ENCODE results near the gene AQP2.

Gene AQP2

DNA sequence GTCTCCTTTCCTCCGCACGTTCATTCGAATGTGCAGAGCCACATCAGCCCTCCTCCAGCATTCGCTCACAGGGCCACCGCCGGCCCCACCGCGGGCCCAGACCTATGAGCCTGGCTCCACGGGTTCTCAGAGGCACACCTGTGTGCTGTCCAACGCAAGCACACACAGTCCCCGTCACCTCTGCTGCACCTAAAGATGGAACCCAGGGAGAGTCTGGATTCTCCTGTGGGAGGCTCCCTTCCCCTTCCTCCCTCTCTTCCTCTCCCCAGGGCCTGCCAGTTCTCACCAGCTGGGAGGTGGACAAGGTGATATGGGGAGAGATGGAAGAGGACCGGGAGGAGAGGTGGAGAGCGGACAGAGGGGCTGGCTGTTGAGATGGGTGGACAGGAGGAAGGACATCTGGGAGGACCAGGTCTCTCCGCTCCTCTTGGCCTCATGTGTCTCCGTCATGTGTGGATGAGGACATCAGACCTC lies 17.3 kb downstream of the AQP2 start:
- no peaks in the 10 kb centered on the region for H3K36me3 Mint-ChIP-seq (ENCODE audit: insufficient read depth)
- ATAC-seq (replicated peaks), result peak; percentile 19
- DNase-seq, result no peak
- no peaks in the 10 kb centered on the region for H3K9me3 Mint-ChIP-seq
- peaks cover 4% of the 10 kb centered on the region in 2 donors for H3K4me1 Mint-ChIP-seq (ENCODE audit: low read depth in 2 of 2)
- peaks cover 31 to 45% of the 10 kb centered on the region in 2 donors for H3K27me3 Mint-ChIP-seq
- H3K27ac Mint-ChIP-seq, result no peak overlapping the region
- H3K4me3 Mint-ChIP-seq, result peak overlapping the region; percentile 76 to 80

DNA sequence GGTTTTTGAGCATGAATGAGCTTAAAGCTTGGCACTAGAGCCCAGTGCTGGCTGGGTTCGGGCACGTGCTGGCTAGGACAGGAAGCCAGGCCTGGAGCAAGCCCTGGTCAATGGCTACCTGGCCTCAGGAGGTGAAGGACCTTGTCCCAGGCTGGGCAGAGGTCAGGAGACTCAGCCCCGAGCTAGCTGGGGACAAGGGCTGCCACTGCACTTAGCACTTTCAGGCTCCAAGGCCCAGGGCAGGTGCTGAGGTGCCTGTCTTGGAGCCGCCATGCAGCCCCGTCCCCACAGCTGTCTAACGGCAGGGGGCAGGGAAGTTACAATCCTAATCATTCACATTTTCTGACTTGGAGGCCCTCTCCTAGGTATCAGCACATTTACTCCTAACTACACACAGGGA lies 17.9 kb downstream of the AQP2 start:
- Mint-ChIP-seq H3K36me3 (ENCODE audit: insufficient read depth) (no peaks in the 10 kb centered on the region), H3K9me3 (no peaks in the 10 kb centered on the region), H3K27me3 (peaks cover 25 to 38% of the 10 kb centered on the region in 2 donors), H3K27ac (no peak overlapping the region), H3K4me3 (no peak overlapping the region), H3K4me1 (ENCODE audit: low read depth in 2 of 2) (peaks cover 4% of the 10 kb centered on the region in 2 donors)
- ATAC-seq (replicated peaks) (no peak), DNase-seq (no peak)

DNA sequence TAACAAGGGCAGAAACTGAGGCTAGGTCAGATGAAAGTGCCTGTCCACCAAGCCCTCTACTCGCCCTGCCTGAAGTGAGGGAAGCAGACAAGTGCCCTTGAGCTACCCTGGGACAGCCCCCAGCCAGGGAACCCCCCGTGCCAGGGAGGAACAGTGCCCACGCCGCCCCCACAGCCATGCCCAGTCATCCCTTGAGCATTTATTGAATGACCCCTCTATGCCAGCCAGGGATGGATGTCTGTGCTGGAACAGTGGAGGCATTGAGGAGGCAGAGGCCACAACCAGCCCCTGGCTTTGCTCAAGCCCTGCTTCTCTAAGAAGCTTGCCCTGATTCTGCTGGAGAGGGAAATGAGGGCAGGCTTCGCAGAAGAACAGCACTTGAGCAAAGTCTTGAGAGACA lies 18.5 kb downstream of the AQP2 start:
- Mint-ChIP-seq H3K36me3 (ENCODE audit: insufficient read depth) (no peaks in the 10 kb centered on the region), H3K4me1 (ENCODE audit: low read depth in 2 of 2) (peaks cover 4% of the 10 kb centered on the region in 2 donors), H3K9me3 (no peaks in the 10 kb centered on the region), H3K4me3 (no peak overlapping the region), H3K27ac (no peak overlapping the region), H3K27me3 (peaks cover 22 to 33% of the 10 kb centered on the region in 2 donors)
- no peak for DNase-seq
- ATAC-seq (replicated peaks), result no peak

DNA sequence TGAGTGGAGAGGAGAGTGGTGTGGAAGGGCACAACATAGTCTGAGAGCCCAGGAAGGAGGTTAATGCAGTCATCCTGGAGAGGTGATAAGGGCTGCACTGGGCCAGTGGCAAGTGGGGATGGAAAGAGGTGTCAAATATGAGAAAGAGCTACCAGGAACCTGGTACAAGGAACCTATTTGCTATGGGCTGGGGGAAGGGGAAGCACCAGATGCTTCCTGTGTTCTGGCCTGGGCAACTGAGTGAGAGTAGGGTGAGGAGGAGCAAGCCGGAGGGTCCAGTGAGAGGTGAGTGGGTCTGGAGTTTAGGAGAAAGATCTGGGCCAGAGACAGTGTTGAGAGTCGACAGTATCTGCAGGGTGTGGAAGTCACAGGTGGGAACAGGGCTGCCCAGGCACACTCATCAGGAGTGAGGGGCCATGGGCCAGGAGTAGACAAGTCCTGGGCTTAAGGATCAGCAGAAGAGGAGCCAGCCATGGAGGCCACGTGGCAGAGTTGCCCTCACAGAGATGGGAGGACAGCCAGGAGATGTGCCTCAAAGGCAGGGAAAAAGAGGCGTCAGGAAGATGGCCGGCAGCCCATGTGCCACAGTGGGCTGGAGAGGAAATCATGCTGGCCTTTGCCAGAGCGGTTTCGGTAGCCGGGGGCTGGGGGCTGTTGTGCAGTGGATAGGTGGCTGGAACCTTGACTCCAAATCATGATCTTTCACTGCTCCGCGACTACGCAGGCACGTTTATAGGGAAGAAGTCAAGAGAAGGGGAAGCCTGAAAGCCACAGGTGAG lies 19.3 kb downstream of the AQP2 start:
- Mint-ChIP-seq H3K4me1 (ENCODE audit: low read depth in 2 of 2) (peaks cover 4% of the 10 kb centered on the region in 2 donors), H3K9me3 (no peaks in the 10 kb centered on the region)
- DNase-seq, result no peak

DNA sequence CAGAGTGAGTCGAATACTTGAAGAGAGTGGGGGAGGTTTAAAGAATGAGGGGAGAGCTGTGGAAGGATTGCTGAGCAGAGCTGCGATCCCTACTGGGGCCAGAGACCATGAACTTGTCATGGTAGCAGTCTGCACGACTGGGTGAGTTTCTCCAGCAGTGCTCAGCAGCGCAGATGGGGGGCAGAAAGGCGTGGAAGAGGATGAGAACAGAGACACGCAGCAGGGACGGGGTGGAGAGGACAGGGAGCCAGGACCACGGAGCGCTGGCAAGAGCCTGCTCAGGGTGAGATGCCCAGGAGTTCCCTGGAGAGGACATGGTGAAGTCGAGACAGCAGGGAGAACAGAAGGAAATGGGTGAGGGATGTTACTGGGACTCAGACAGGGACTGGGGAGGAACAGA lies 20.1 kb downstream of the AQP2 start:
- H3K9me3 Mint-ChIP-seq, result no peaks in the 10 kb centered on the region
- no peak overlapping the region for H3K4me3 Mint-ChIP-seq
- H3K27me3 Mint-ChIP-seq, result peaks cover 9 to 16% of the 10 kb centered on the region in 2 donors
- ATAC-seq (replicated peaks) (no peak), DNase-seq (no peak)
- peaks cover 4% of the 10 kb centered on the region in 2 donors for H3K4me1 Mint-ChIP-seq (ENCODE audit: low read depth in 2 of 2)
- H3K36me3 Mint-ChIP-seq (ENCODE audit: insufficient read depth), result no peaks in the 10 kb centered on the region
- H3K27ac Mint-ChIP-seq, result no peak overlapping the region

More for the DNA sequence above, 19.3 kb downstream of the AQP2 start:
- H3K27me3 Mint-ChIP-seq, result peaks cover 14 to 24% of the 10 kb centered on the region in 2 donors
- H3K4me3 Mint-ChIP-seq, result no peak overlapping the region
- H3K27ac Mint-ChIP-seq, result no peak overlapping the region
- no peak for ATAC-seq (replicated peaks)
- no peaks in the 10 kb centered on the region for H3K36me3 Mint-ChIP-seq (ENCODE audit: insufficient read depth)

DNA sequence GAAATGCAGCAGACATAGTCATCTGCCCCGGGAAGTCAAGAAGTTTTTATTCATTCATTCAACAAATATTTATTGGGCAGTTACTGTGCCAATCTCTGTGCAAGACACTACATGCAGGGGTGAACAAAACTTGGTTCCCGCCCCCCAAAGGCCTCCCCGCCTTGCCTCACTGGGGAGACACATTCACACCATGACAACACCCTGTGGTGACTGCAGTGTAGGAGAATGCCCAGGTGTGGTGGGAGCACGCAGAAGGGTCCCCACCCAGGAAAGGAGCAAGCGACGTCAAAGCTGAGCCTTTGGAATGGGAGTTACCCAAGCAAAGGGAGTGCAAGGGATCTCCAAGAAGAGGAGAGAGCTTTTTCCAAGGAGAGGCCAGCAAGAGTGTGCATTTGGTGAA lies 20.6 kb downstream of the AQP2 start:
- no peak for ATAC-seq (replicated peaks)
- peaks cover 4% of the 10 kb centered on the region in 2 donors for H3K4me1 Mint-ChIP-seq (ENCODE audit: low read depth in 2 of 2)
- no peaks in the 10 kb centered on the region for H3K9me3 Mint-ChIP-seq
- no peaks in the 10 kb centered on the region for H3K36me3 Mint-ChIP-seq (ENCODE audit: insufficient read depth)
- H3K4me3 Mint-ChIP-seq, result no peak overlapping the region
- peaks cover 4 to 11% of the 10 kb centered on the region in 2 donors for H3K27me3 Mint-ChIP-seq
- DNase-seq, result no peak
- no peak overlapping the region for H3K27ac Mint-ChIP-seq

DNA sequence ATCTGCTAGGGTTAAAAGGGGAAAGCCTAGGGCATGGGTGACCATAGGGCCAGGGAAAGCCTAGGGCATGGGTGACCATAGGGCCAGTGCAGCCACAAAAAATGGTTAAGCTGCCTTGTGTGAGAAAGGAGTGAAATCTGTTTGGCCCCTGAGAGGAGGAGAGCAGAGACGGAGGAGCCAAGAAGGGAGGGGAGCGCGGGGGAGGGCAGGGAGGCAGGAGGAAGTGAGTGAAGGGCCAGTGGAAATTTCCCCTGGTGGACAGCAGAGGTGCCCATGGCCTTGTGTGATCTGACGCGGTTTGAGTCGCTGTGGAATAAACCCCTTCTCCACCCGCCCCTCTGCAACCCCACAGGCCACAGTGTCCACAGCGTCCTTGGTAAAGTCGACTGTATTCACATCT lies 21.6 kb downstream of the AQP2 start:
- ATAC-seq (replicated peaks) (no peak), DNase-seq (no peak)
- Mint-ChIP-seq H3K27ac (no peak overlapping the region), H3K4me3 (no peak overlapping the region), H3K4me1 (ENCODE audit: low read depth in 2 of 2) (peaks cover 1 to 2% of the 10 kb centered on the region in 2 donors), H3K27me3 (peaks cover 0 to 2% of the 10 kb centered on the region in 2 donors), H3K36me3 (ENCODE audit: insufficient read depth) (no peaks in the 10 kb centered on the region), H3K9me3 (no peaks in the 10 kb centered on the region)

DNA sequence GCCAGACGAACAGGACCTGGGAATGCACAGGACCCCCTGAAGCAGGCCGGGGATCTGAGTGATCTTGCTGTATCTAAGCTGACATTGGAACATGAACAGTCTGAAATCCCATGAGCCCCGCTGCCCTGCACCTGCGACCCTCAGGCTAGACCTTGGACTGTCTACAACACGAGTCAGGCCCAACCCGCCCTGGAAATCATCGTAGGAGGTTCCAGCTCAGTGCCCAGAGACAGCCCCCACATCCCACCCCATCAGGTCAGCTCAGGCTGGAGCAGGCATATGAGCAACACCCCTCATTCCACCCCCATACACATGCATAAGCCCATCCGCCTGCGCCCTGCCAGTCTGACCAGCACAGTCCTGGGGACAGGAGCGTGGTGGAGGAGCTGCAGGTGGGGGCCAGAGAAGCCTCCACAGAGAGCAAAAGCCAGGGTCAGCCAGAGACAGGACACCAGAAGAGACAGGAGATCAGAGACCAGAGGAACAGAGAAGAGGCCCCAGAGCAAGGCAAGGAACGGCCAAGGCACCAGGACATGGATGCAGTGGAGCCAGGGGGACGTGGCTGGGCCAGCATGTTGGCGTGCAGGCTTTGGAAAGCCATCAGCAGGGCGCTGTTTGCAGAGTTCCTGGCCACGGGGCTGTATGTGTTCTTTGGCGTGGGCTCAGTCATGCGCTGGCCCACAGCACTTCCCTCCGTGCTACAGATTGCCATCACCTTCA lies 22.3 kb downstream of the AQP2 start, which contains the start of gene AQP6:
AQP6 (plus strand) TSS at position 307 of the 720 bp plus-strand sequence; CDS start at position 534, 227 bp downstream.
- H3K4me1 Mint-ChIP-seq (ENCODE audit: low read depth in 2 of 2), result no peaks in the 10 kb centered on the region
- H3K27ac Mint-ChIP-seq, result no peak within 1 kb of the TSS
- H3K27me3 Mint-ChIP-seq, result no peaks in the 10 kb centered on the region
- H3K4me3 Mint-ChIP-seq, result no peak within 1 kb of the TSS
- DNase-seq (no peak), ATAC-seq (replicated peaks) (no peak)
- no peaks in the 10 kb centered on the region for H3K9me3 Mint-ChIP-seq
- H3K36me3 Mint-ChIP-seq (ENCODE audit: insufficient read depth), result no peaks in the 10 kb centered on the region

DNA sequence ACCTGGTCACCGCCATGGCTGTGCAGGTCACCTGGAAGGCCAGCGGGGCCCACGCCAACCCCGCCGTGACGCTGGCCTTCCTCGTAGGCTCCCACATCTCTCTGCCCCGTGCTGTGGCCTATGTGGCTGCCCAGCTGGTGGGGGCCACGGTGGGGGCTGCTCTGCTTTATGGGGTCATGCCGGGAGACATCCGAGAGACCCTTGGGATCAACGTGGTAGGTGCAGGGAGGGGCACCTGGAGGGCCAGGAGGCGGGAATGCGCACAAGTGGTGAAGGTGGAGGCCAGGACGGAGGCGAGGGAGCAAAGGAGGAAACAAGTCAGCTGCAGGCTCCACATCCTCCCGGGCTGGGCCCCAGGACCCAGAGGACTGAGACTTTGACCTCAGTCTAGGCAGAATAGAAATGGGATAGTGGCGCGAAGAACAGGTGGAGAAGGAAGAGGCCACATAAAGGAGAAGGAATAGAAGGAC lies 22.9 kb downstream of the AQP2 start:
- Mint-ChIP-seq H3K4me1 (ENCODE audit: low read depth in 2 of 2) (no peaks in the 10 kb centered on the region), H3K27me3 (no peaks in the 10 kb centered on the region), H3K4me3 (no peak overlapping the region), H3K27ac (no peak overlapping the region), H3K9me3 (no peaks in the 10 kb centered on the region), H3K36me3 (ENCODE audit: insufficient read depth) (no peaks in the 10 kb centered on the region)
- ATAC-seq (replicated peaks) (no peak), DNase-seq (no peak)

DNA sequence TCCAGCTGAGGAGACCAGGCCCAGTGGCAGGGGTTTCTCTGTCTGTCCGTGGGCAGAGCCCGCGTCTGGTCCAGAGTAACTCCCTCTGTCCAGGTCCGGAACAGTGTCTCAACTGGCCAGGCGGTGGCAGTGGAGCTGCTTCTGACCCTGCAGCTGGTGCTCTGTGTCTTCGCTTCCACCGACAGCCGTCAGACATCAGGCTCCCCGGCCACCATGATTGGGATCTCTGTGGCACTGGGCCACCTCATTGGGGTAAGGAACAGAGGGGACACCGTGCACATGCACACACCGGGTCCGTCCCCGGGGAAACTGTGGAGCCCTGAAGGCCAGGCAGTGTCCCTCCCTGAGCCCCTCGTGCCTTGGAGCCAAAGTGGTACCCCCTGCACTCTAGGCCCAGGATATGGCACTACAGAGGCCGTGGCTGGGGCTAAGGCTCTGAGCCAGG lies 23.7 kb downstream of the AQP2 start:
- Mint-ChIP-seq H3K4me3 (no peak overlapping the region), H3K27me3 (no peaks in the 10 kb centered on the region), H3K27ac (no peak overlapping the region), H3K36me3 (ENCODE audit: insufficient read depth) (no peaks in the 10 kb centered on the region), H3K9me3 (no peaks in the 10 kb centered on the region), H3K4me1 (ENCODE audit: low read depth in 2 of 2) (no peaks in the 10 kb centered on the region)
- DNase-seq, result no peak
- ATAC-seq (replicated peaks), result no peak

DNA sequence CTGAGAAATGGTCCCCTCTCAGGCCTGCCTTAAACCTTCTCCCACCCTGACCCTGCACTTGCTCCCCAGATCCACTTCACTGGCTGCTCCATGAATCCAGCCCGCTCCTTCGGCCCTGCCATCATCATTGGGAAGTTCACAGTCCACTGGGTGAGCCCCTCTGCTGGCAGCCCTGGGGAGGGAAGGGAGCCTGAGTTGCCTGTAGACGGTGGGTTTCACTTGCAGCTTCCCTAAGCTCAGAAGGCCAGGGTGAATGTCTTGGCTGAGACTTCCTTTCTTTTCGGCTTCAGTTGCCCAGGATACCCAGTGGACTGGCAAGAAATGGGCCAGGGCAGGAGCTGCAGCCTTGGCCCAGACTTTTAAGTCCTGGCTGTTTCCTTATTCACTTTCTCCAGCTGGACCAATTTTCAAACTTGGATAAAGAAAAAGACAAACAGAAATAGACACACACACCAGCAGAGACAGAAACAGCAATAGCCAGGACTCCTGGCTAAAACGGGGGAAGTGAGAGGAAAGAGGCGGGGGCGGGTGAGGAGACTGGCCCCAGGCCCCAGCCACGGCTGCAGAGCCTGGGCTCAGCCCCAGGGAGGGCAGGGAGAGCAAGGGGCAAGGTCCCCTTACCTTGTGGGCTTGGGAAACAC lies 24.3 kb downstream of the AQP2 start:
- Mint-ChIP-seq H3K27me3 (no peaks in the 10 kb centered on the region), H3K36me3 (ENCODE audit: insufficient read depth) (no peaks in the 10 kb centered on the region), H3K4me3 (no peak overlapping the region), H3K27ac (peak overlapping the region in 1 of 2 donors; percentile 81), H3K9me3 (no peaks in the 10 kb centered on the region), H3K4me1 (ENCODE audit: low read depth in 2 of 2) (no peaks in the 10 kb centered on the region)
- ATAC-seq (replicated peaks) (no peak), DNase-seq (no peak)

DNA sequence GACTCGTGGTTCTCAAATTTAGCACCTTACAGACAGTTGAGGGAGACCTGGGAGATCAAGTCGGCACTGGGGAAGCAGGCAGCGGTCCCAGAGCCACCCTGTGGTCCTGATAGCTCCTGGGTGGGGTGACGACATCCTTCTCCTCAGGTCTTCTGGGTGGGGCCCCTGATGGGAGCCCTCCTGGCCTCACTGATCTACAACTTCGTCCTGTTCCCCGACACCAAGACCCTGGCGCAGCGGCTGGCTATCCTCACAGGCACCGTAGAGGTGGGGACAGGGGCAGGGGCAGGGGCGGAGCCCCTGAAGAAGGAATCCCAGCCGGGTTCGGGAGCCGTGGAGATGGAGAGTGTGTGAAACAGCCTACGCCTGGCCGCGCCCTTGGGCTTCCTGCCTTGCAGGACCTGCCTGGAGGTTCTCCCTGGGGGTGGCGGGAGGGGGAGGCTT lies 24.8 kb downstream of the AQP2 start:
- peak overlapping the region in 1 of 2 donors; percentile 81 for H3K27ac Mint-ChIP-seq
- DNase-seq (no peak), ATAC-seq (replicated peaks) (no peak)
- H3K9me3 Mint-ChIP-seq, result no peaks in the 10 kb centered on the region
- no peak overlapping the region for H3K4me3 Mint-ChIP-seq
- H3K36me3 Mint-ChIP-seq (ENCODE audit: insufficient read depth), result no peaks in the 10 kb centered on the region
- H3K4me1 Mint-ChIP-seq (ENCODE audit: low read depth in 2 of 2), result no peaks in the 10 kb centered on the region
- no peaks in the 10 kb centered on the region for H3K27me3 Mint-ChIP-seq

DNA sequence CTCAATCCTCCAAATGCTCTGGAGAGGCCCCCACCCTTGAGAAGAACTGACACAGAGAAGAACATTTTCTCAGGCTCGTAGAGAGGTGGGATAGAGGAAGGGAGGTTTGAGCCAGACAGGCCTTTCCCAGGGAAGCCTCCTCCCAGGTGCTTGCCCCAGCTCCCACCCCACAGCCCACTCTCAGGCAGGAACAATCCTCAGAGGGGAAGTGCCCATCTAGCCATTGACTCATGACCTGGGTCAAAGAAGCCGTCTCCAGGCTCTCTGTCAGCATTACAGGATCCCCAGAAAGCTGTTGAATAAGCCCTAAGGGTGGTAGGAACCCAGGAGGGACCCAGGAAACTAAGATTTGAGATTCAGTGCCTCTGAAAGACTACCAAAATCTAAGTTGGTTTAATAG lies 26.0 kb downstream of the AQP2 start:
- H3K4me1 Mint-ChIP-seq (ENCODE audit: low read depth in 2 of 2), result no peaks in the 10 kb centered on the region
- H3K27ac Mint-ChIP-seq, result no peak overlapping the region
- DNase-seq (no peak), ATAC-seq (replicated peaks) (no peak)
- no peak overlapping the region for H3K4me3 Mint-ChIP-seq
- no peaks in the 10 kb centered on the region for H3K27me3 Mint-ChIP-seq
- no peaks in the 10 kb centered on the region for H3K9me3 Mint-ChIP-seq
- H3K36me3 Mint-ChIP-seq (ENCODE audit: insufficient read depth), result no peaks in the 10 kb centered on the region

All from effector memory CD8-positive, alpha-beta T cell (primary cell).